Measurements from ENCODE around the gene NOL7. TPM values are rescaled to one million over a fixed set of nuclear protein-coding genes. Genes with fewer than 3 reads are reported as not detected.
A peak's percentile ranks its signal among the peaks of the same experiment; 100 is the strongest.

Gene NOL7
- total and polyA plus RNA-seq, 9 of the 15 experiments (the other 6 are each of a cell fraction or from before 2014, with no cell fraction given): 19.4 to 235 (median 157) TPM

DNA sequence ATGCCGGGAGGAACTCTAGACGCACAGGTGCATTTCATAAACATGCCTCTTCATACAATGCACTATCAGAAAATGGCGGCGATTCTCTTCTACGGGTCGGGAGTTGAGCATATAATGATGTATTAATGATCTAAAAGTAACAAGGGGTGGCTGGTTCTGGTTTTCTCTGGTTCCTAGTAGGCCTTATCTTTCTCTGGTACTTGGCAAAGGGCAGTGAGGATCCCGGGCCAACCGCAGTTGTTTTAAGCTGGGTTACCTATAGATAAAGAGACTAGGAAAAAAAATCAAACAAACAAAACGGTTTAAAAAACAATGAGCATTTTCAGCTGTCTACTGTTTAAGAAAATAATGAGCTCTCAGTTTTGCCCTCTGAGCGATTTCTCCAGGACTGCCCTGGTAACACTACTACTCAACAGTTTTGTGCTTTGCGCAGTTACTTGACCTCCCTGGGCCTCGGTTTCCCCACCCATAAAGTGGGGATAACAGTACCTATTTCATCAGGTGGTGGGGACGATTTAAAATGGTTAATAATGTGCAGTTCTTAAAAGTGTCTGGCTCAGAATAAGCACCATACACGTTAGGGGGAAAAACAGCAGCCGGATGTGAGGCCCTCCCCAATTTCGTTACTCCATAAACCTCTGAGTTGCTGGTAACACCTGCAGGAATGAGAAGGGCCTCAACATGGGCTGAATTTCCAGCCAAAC is 42.0 kb upstream of the NOL7 start (continued):
- no peak for TF ChIP-seq HDAC3 (IDR thresholded peaks at IDR 0.05; ENCODE audit: borderline replicate concordance, partially characterized antibody)

DNA sequence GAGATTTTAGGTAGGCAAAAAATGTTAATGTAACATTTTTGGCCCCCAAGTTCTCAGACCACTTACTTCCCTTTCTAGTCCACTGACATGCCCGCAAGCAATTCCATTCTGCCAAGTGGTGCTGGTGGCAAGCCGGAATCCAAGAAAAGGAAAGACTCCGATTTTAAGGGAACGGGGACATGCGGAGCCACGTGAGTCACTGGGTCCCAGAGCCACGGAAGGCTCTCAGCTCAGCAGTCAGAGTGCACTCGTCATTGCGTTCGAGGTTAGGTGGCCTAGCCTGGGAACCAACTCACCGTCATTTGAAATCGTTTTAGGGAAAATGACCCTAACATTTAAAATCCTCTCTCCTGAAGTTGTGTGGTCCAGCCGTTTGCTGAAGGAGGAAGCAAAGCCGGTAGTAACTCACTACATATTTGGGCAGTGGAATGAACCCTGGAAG is 41.4 kb upstream of the NOL7 start:
- peak; percentile 26 to 66 (median 34) for DNase-seq (ENCODE audit: extremely low read depth in 1 of 4, low spot score in 3 of 4)
- ATAC-seq: no peak
- ChIA-PET POLR2A (interaction anchor here (0.7 to 1.2 kb wide), 3 partner anchors 12 to 37 kb away, joined by 3 to 8 read pairs (median 3); no protein-coding TSS in a partner anchor), CTCF (ENCODE audit: low intra/inter-chr PET ratio) (no interaction called here)
- in situ Hi-C loops (cut with MboI): no loop called here
- Histone ChIP-seq H3K9ac (ENCODE audit: insufficient read depth in 1 of 2, low read depth in 2 of 2, low read length in 2 of 2) (peak overlapping the region; percentile 83 to 90), H3K36me3 (ENCODE audit: control insufficient read depth, insufficient read depth, low read length) (no peaks in the 10 kb centered on the region), H4K20me1 (replicated peaks; ENCODE audit: control insufficient read depth, insufficient read depth, low read length) (no peaks in the 10 kb centered on the region), H3K27me3 (ENCODE audit: control insufficient read depth in 2 of 2, insufficient read depth in 2 of 2, low read length in 2 of 2) (no peaks in the 10 kb centered on the region; a peak in 1 of 5 replicates), H3K4me1 (replicated peaks in 1 of 2; ENCODE audit: control insufficient read depth in 2 of 2, insufficient read depth in 2 of 2, low read length in 2 of 2) (peaks cover 17 to 20% of the 10 kb centered on the region in 2 experiments), H3K27ac (ENCODE audit: extremely low read depth, low read depth, low read length) (peak overlapping the region; percentile 87), H3K4me3 (peak overlapping the region; percentile 56), H3K79me2 (ENCODE audit: control insufficient read depth, insufficient read depth, low read length) (peaks cover 19% of the 10 kb centered on the region), H3K9me1 (ENCODE audit: control insufficient read depth, insufficient read depth, low read length) (no peaks in the 10 kb centered on the region), H3K9me3 (replicated peaks; ENCODE audit: control insufficient read depth, insufficient read depth, low read depth, low read length) (peaks cover 4% of the 10 kb centered on the region), H2AFZ (ENCODE audit: low read depth, low read length) (peak overlapping the region; percentile 97), H3K4me2 (ENCODE audit: insufficient read depth, low read length) (peak overlapping the region; percentile 90)
- BruUV-seq (replicated peaks): TSS peak; percentile 81
- peak; percentile 26 for FAIRE-seq
- WGBS (ENCODE audit: insufficient coverage, low coverage, missing lambda C conversion rate): 12% methylated on average over 14 of the region's 14 CpGs
- intact Hi-C loops (cut with micrococcal nuclease): loop anchor here (1.0 to 10.0 kb wide), 6 partner anchors 41 to 501 kb away; partner anchors contain the start of gene NOL7
- TF ChIP-seq ARID2 (IDR thresholded peaks at IDR 0.05): no peak
- TF ChIP-seq, protein P1, sequence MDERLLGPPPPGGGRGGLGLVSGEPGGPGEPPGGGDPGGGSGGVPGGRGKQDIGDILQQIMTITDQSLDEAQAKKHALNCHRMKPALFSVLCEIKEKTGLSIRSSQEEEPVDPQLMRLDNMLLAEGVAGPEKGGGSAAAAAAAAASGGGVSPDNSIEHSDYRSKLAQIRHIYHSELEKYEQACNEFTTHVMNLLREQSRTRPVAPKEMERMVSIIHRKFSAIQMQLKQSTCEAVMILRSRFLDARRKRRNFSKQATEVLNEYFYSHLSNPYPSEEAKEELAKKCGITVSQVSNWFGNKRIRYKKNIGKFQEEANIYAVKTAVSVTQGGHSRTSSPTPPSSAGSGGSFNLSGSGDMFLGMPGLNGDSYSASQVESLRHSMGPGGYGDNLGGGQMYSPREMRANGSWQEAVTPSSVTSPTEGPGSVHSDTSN (CRISPR knock-in tag; IDR thresholded peaks at IDR 0.05; ENCODE audit: low read depth): no peak
- TF ChIP-seq, protein P1 (tag; conservative IDR thresholded peaks at IDR 0.05; ENCODE audit: low read depth): no peak
- no peak for TF ChIP-seq HMG20B (CRISPR knock-in tag; IDR thresholded peaks at IDR 0.05)
- TF ChIP-seq, protein P2, sequence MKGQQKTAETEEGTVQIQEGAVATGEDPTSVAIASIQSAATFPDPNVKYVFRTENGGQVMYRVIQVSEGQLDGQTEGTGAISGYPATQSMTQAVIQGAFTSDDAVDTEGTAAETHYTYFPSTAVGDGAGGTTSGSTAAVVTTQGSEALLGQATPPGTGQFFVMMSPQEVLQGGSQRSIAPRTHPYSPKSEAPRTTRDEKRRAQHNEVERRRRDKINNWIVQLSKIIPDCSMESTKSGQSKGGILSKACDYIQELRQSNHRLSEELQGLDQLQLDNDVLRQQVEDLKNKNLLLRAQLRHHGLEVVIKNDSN (CRISPR knock-in tag; IDR thresholded peaks at IDR 0.05): peak; percentile 49
- 0 out of 2 replicates have a peak, but pooled peaks have one; percentile 56 for TF ChIP-seq ZNF224 (CRISPR knock-in tag; IDR thresholded peaks at IDR 0.05)
- TF ChIP-seq, protein P3, sequence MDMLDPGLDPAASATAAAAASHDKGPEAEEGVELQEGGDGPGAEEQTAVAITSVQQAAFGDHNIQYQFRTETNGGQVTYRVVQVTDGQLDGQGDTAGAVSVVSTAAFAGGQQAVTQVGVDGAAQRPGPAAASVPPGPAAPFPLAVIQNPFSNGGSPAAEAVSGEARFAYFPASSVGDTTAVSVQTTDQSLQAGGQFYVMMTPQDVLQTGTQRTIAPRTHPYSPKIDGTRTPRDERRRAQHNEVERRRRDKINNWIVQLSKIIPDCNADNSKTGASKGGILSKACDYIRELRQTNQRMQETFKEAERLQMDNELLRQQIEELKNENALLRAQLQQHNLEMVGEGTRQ (CRISPR knock-in tag; IDR thresholded peaks at IDR 0.05): 0 out of 2 replicates have a peak, but pooled peaks have one; percentile 9
- TF ChIP-seq, protein P4, sequence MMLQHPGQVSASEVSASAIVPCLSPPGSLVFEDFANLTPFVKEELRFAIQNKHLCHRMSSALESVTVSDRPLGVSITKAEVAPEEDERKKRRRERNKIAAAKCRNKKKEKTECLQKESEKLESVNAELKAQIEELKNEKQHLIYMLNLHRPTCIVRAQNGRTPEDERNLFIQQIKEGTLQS (IDR thresholded peaks at IDR 0.05): peak; percentile 38
- TF ChIP-seq, protein P4 (CRISPR knock-in tag; conservative IDR thresholded peaks at IDR 0.05): no peak
- TF ChIP-seq, protein P5, sequence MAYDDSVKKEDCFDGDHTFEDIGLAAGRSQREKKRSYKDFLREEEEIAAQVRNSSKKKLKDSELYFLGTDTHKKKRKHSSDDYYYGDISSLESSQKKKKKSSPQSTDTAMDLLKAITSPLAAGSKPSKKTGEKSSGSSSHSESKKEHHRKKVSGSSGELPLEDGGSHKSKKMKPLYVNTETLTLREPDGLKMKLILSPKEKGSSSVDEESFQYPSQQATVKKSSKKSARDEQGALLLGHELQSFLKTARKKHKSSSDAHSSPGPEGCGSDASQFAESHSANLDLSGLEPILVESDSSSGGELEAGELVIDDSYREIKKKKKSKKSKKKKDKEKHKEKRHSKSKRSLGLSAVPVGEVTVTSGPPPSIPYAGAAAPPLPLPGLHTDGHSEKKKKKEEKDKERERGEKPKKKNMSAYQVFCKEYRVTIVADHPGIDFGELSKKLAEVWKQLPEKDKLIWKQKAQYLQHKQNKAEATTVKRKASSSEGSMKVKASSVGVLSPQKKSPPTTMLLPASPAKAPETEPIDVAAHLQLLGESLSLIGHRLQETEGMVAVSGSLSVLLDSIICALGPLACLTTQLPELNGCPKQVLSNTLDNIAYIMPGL (CRISPR knock-in tag; IDR thresholded peaks at IDR 0.05): no peak
